Stimulated activated CD4-positive, alpha-beta T cell treated with anti-CD3 and anti-CD28 coated beads, Interleukin-2, amount 100 ng/mL, for 48 hours (primary cell): ENCODE results near the gene LIPG.
"Not testable (repeated sequence)": the region's sequence is repeated elsewhere in the genome, so short reads cannot be mapped to it uniquely, and the experiment has no call there.

ENCODE experiments used
- DNase-seq, 2 donors: peaks; one replicate each; pipeline ENCODE4 v3.0.0-alpha.2; 2020

LIPG gene

GRCh38 chr18:49561289-49562193, at the start of gene LIPG:
Gene LIPG, plus strand, starts transcription at chr18:49562057. Its CDS starts 252 bp downstream, at chr18:49562309.
- DNase-seq: peak; percentile 28 to 37

GRCh38 chr18:49512876-49513275, 49.0 kb upstream of the LIPG start:
- DNase-seq: not testable (repeated sequence)

- DNase-seq: no peak
Observed at GRCh38 chr18:49514577-49514976, 47.3 kb upstream of the LIPG start.

GRCh38 chr18:49515003-49515402, 46.9 kb upstream of the LIPG start:
- DNase-seq: not testable (repeated sequence)

GRCh38 chr18:49515516-49515915, 46.3 kb upstream of the LIPG start:
- no peak for DNase-seq

- no peak for DNase-seq
Observed at GRCh38 chr18:49517483-49517882, 44.4 kb upstream of the LIPG start.

- no peak for DNase-seq
Observed at GRCh38 chr18:49519101-49519971, 42.5 kb upstream of the LIPG start.

GRCh38 chr18:49520661-49521145, 41.2 kb upstream of the LIPG start:
- no peak for DNase-seq

- DNase-seq: no peak
Observed at GRCh38 chr18:49521216-49521835, 40.5 kb upstream of the LIPG start.

GRCh38 chr18:49523580-49524093, 38.2 kb upstream of the LIPG start:
- DNase-seq: not testable (repeated sequence)

GRCh38 chr18:49524349-49524748, 37.5 kb upstream of the LIPG start:
- no peak for DNase-seq

- DNase-seq: no peak
Observed at GRCh38 chr18:49524951-49525350, 36.9 kb upstream of the LIPG start.

- no peak for DNase-seq
Observed at GRCh38 chr18:49525981-49526380, 35.9 kb upstream of the LIPG start.

GRCh38 chr18:49527631-49528327, 34.1 kb upstream of the LIPG start:
- no peak for DNase-seq

- no peak for DNase-seq
Observed at GRCh38 chr18:49529596-49529995, 32.3 kb upstream of the LIPG start.

GRCh38 chr18:49531678-49532153, 30.1 kb upstream of the LIPG start:
- DNase-seq: no peak

GRCh38 chr18:49534846-49535601, 26.8 kb upstream of the LIPG start:
- no peak for DNase-seq

GRCh38 chr18:49537232-49537896, 24.5 kb upstream of the LIPG start:
- no peak for DNase-seq

- DNase-seq: no peak
Observed at GRCh38 chr18:49544362-49544761, 17.5 kb upstream of the LIPG start.

GRCh38 chr18:49546278-49546677, 15.6 kb upstream of the LIPG start:
- DNase-seq: no peak
